ENCODE measurements around the gene DLG2. TPM values are rescaled to one million over a fixed set of nuclear protein-coding genes. Genes with fewer than 3 reads are reported as not detected.

DLG2 gene
- total RNA-seq, 1 donor from 2014 or later: 2.4 TPM

- DNase-seq (ENCODE audit: low spot score, unreplicated experiment): no peak
- Mint-ChIP-seq H3K9me3 (ENCODE audit: low read depth) (no peaks in the 10 kb centered on the region), H3K4me3 (ENCODE audit: low read depth) (no peak overlapping the region), H3K4me1 (ENCODE audit: low read depth) (peaks cover 6% of the 10 kb centered on the region), H3K27me3 (peaks cover 22% of the 10 kb centered on the region), H3K36me3 (ENCODE audit: insufficient read depth) (no peaks in the 10 kb centered on the region), H3K27ac (no peak overlapping the region)
- TF ChIP-seq CTCF (IDR thresholded peaks at IDR 0.05; ENCODE audit: unreplicated experiment): no peak
These were observed 2118.3 kb downstream of the DLG2 start for GRCh38 chr11:83508804-83509203.

DNA sequence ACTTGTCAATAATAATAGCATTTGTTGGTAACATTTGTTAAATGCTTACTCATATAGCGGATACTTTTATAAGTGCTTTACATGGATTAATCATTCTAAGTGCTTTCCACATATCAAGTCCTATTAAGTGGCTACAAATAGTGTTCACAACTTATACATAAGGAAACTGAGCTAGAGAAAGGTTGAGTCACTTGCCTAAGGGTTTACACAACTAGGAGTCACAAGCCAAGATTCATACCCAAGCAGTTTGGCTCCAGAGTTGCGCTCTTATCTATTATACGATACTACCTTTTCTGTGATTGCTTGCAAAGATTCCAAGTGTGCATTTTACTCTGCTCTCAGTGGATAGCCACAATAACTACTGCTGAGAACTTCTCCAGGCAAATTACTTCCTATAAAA, 2125.1 kb downstream of the DLG2 start:
- Mint-ChIP-seq H3K27ac (no peak overlapping the region), H3K36me3 (ENCODE audit: insufficient read depth) (no peaks in the 10 kb centered on the region), H3K4me1 (ENCODE audit: low read depth) (no peaks in the 10 kb centered on the region), H3K4me3 (ENCODE audit: low read depth) (no peak overlapping the region), H3K27me3 (peaks cover 24% of the 10 kb centered on the region), H3K9me3 (ENCODE audit: low read depth) (no peaks in the 10 kb centered on the region)
- no peak for DNase-seq (ENCODE audit: low spot score, unreplicated experiment)
- no peak for TF ChIP-seq CTCF (IDR thresholded peaks at IDR 0.05; ENCODE audit: unreplicated experiment)

- no peak overlapping the region for H3K4me3 Mint-ChIP-seq (ENCODE audit: low read depth)
- peaks cover 14% of the 10 kb centered on the region for H3K27me3 Mint-ChIP-seq
- no peak for DNase-seq (ENCODE audit: low spot score, unreplicated experiment)
- peaks cover 1% of the 10 kb centered on the region for H3K4me1 Mint-ChIP-seq (ENCODE audit: low read depth)
- TF ChIP-seq CTCF (IDR thresholded peaks at IDR 0.05; ENCODE audit: unreplicated experiment): no peak
- H3K27ac Mint-ChIP-seq: no peak overlapping the region
- H3K36me3 Mint-ChIP-seq (ENCODE audit: insufficient read depth): no peaks in the 10 kb centered on the region
- no peaks in the 10 kb centered on the region for H3K9me3 Mint-ChIP-seq (ENCODE audit: low read depth)
These were observed 2133.2 kb downstream of the DLG2 start for GRCh38 chr11:83493917-83494316.

DNA sequence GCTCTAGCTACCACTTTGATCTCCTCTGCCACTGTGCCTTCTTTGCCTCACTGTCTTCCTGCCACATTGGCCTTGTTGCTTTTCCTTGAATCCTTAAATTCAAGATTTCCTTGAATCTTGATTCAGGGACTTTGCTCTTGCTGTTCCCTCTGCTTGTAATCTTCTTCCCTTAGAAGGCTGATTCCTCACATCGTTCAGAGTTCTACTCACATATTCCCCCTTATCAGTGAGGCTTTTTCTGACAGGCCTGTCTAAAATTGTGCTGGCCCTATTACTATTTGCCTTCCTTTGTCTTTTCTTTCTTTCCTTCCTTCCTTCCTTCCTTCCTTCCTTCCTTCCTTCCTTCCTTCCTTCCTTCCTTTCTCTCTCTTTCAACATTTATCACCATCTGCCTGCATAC, 2134.1 kb downstream of the DLG2 start:
- Mint-ChIP-seq H3K9me3 (ENCODE audit: low read depth) (no peaks in the 10 kb centered on the region), H3K36me3 (ENCODE audit: insufficient read depth) (no peaks in the 10 kb centered on the region), H3K4me3 (ENCODE audit: low read depth) (no peak overlapping the region), H3K4me1 (ENCODE audit: low read depth) (peaks cover 1% of the 10 kb centered on the region), H3K27me3 (peaks cover 14% of the 10 kb centered on the region), H3K27ac (no peak overlapping the region)
- no peak for TF ChIP-seq CTCF (IDR thresholded peaks at IDR 0.05; ENCODE audit: unreplicated experiment)
- DNase-seq (ENCODE audit: low spot score, unreplicated experiment): no peak

GRCh38 chr11:83483808-83484207, 2143.3 kb downstream of the DLG2 start:
- H3K4me1 Mint-ChIP-seq (ENCODE audit: low read depth): no peaks in the 10 kb centered on the region
- peaks cover 14% of the 10 kb centered on the region for H3K27me3 Mint-ChIP-seq
- no peaks in the 10 kb centered on the region for H3K9me3 Mint-ChIP-seq (ENCODE audit: low read depth)
- H3K4me3 Mint-ChIP-seq (ENCODE audit: low read depth): no peak overlapping the region
- no peak for DNase-seq (ENCODE audit: low spot score, unreplicated experiment)
- H3K36me3 Mint-ChIP-seq (ENCODE audit: insufficient read depth): no peaks in the 10 kb centered on the region
- TF ChIP-seq CTCF (IDR thresholded peaks at IDR 0.05; ENCODE audit: unreplicated experiment): no peak
- no peak overlapping the region for H3K27ac Mint-ChIP-seq
